H9 (cell line): ENCODE data around the gene RABGAP1L. TPM values are rescaled to one million over a fixed set of nuclear protein-coding genes. Genes with fewer than 3 reads are reported as not detected.

Experiments used
- DNase-seq: peaks from one replicate; pipeline ENCODE4 v3.0.0-alpha.2; 2017
- H2AFZ ChIP-seq: one replicate; pipeline ENCODE4 v1.6.1; 2013; ENCODE audit warnings: mild to moderate bottlenecking, low read length, control low read depth, moderate library complexity
- H2AK5ac ChIP-seq: 2 replicates; pipeline ENCODE4 v1.6.1; 2013; ENCODE audit warnings: low read length, control low read depth, mixed read lengths; ENCODE audit not compliant: insufficient read length
- H2BK120ac ChIP-seq: one replicate; pipeline ENCODE4 v1.6.1; 2013; ENCODE audit warnings: low read depth, mild to moderate bottlenecking, low read length, control low read depth, inconsistent platforms; ENCODE audit not compliant: poor library complexity, severe bottlenecking
- H2BK12ac ChIP-seq: 2 replicates; pipeline ENCODE4 v1.6.1; 2013; ENCODE audit warnings: low read length, control low read depth, mixed read lengths, low read depth; ENCODE audit not compliant: insufficient read length
- H2BK15ac ChIP-seq: 2 replicates; pipeline ENCODE4 v1.6.1; 2013; ENCODE audit warnings: low read depth, low read length, control low read depth
- H2BK20ac ChIP-seq: one replicate; pipeline ENCODE4 v1.6.1; 2013; ENCODE audit warnings: low read depth, mild to moderate bottlenecking, low read length, control low read depth, inconsistent platforms; ENCODE audit not compliant: poor library complexity, severe bottlenecking
- H2BK5ac ChIP-seq: 2 replicates; pipeline ENCODE4 v1.6.1; 2013; ENCODE audit warnings: low read length, control low read depth, mixed read lengths; ENCODE audit not compliant: insufficient read length
- H3K14ac ChIP-seq: 2 replicates; pipeline ENCODE4 v1.6.1; 2013; ENCODE audit warnings: low read length, control low read depth; ENCODE audit not compliant: insufficient read depth
- H3K18ac ChIP-seq: 2 replicates; pipeline ENCODE4 v1.6.1; 2013; ENCODE audit warnings: low read depth, mild to moderate bottlenecking, mixed read lengths, low read length, control low read depth; ENCODE audit not compliant: insufficient read length
- H3K23ac ChIP-seq: 2 replicates; pipeline ENCODE4 v1.6.1; 2013; ENCODE audit warnings: low read length, control low read depth, mixed read lengths, low read depth; ENCODE audit not compliant: insufficient read length
- H3K23me2 ChIP-seq: 2 replicates; pipeline ENCODE4 v1.6.1; 2013; ENCODE audit warnings: low read depth, mild to moderate bottlenecking, mixed read lengths, low read length, control low read depth; ENCODE audit not compliant: insufficient read length, poor library complexity, severe bottlenecking
- H3K27ac ChIP-seq: 2 replicates; pipeline ENCODE4 v1.5.1; 2013; ENCODE audit warnings: low read length, control low read depth, mixed read lengths, low read depth; ENCODE audit not compliant: insufficient read length
- H3K27me3 ChIP-seq: 2 replicates; pipeline ENCODE4 v1.6.1; 2013; ENCODE audit warnings: low read length, control low read depth, inconsistent platforms; ENCODE audit not compliant: insufficient read depth
- H3K4ac ChIP-seq: 2 replicates; pipeline ENCODE4 v1.6.1; 2013; ENCODE audit warnings: low read depth, mild to moderate bottlenecking, control low read depth, inconsistent platforms, low read length, moderate library complexity
- H3K4me1 ChIP-seq: 2 replicates; pipeline ENCODE4 v1.6.1; 2013; ENCODE audit warnings: low read length, control low read depth, inconsistent platforms; ENCODE audit not compliant: insufficient read depth
- H3K4me2 ChIP-seq: 2 replicates; pipeline ENCODE4 v1.6.1; 2013; ENCODE audit warnings: low read length, control low read depth, mixed read lengths; ENCODE audit not compliant: insufficient read length, insufficient read depth
- H3K56ac ChIP-seq: 2 replicates; pipeline ENCODE4 v1.6.1; 2013; ENCODE audit warnings: low read depth, mild to moderate bottlenecking, mixed read lengths, low read length, control low read depth; ENCODE audit not compliant: insufficient read length
- H3K79me1 ChIP-seq: 2 replicates; pipeline ENCODE4 v1.6.1; 2013; ENCODE audit warnings: low read depth, mild to moderate bottlenecking, moderate library complexity, low read length, control low read depth, inconsistent platforms; ENCODE audit not compliant: insufficient read depth, poor library complexity, severe bottlenecking
- H3K79me2 ChIP-seq: 2 replicates; pipeline ENCODE4 v1.6.1; 2013; ENCODE audit warnings: low read length, control low read depth, inconsistent platforms; ENCODE audit not compliant: insufficient read depth
- H3K9ac ChIP-seq: 2 replicates; pipeline ENCODE4 v1.6.1; 2013; ENCODE audit warnings: low read length, control low read depth, mixed read lengths; ENCODE audit not compliant: insufficient read length; ENCODE audit errors: extremely low read depth
- H3K9me3 ChIP-seq: one replicate; pipeline ENCODE4 v1.6.1; 2013; ENCODE audit warnings: low read depth, low read length, inconsistent platforms; ENCODE audit not compliant: control insufficient read depth
- H3T11ph ChIP-seq: one replicate; pipeline ENCODE4 v1.6.1; 2013; ENCODE audit warnings: mild to moderate bottlenecking, low read length, control low read depth, inconsistent platforms
- H4K20me1 ChIP-seq: one replicate; pipeline ENCODE4 v1.6.1; 2013; ENCODE audit not compliant: control insufficient read depth, insufficient read length, insufficient read depth
- H4K5ac ChIP-seq: 2 replicates; pipeline ENCODE4 v1.6.1; 2013; ENCODE audit warnings: low read depth, mild to moderate bottlenecking, mixed read lengths, low read length, control low read depth; ENCODE audit not compliant: insufficient read length
- H4K8ac ChIP-seq: replicated peaks from 2 replicates; pipeline ENCODE4 v1.6.1; 2013; ENCODE audit warnings: low read length, control low read depth, mixed read lengths, low read depth; ENCODE audit not compliant: insufficient read length
- H4K91ac ChIP-seq: 2 replicates; pipeline ENCODE4 v1.6.1; 2013; ENCODE audit warnings: low read depth, mild to moderate bottlenecking, moderate library complexity, mixed read lengths, low read length, control low read depth; ENCODE audit not compliant: insufficient read length
- H3K27ac Mint-ChIP-seq, 3 experiments: 2 replicates in 2 of 3; 3 replicates in 1 of 3; pipeline ENCODE4 v1.8.0; 2020 to 2021; ENCODE audit warnings: mixed read lengths in 3 of 3, mild to moderate bottlenecking in 1 of 3, moderate library complexity in 1 of 3
- H3K27me3 Mint-ChIP-seq: 2 replicates; pipeline ENCODE4 v1.8.0; 2021; ENCODE audit warnings: low read depth, mild to moderate bottlenecking, moderate library complexity, mixed read lengths
- H3K36me3 Mint-ChIP-seq, 3 experiments: 2 replicates in 2 of 3; 3 replicates in 1 of 3; pipeline ENCODE4 v1.8.0; 2020 to 2021; ENCODE audit warnings: low read depth in 3 of 3, mixed read lengths in 3 of 3; ENCODE audit not compliant: insufficient read depth in 1 of 3
- H3K4me1 Mint-ChIP-seq, 2 experiments: 2 replicates each; pipeline ENCODE4 v1.8.0; 2020; ENCODE audit warnings: mixed read lengths in 2 of 2
- H3K4me3 Mint-ChIP-seq, 2 experiments: 2 replicates in 1 of 2; 3 replicates in 1 of 2; pipeline ENCODE4 v1.8.0; 2020 to 2021; ENCODE audit warnings: mild to moderate bottlenecking in 2 of 2, mixed read lengths in 2 of 2, moderate library complexity in 1 of 2
- H3K9me3 Mint-ChIP-seq, 2 experiments: 2 replicates in 1 of 2; 3 replicates in 1 of 2; pipeline ENCODE4 v1.8.0; 2020; ENCODE audit warnings: mild to moderate bottlenecking in 2 of 2, mixed read lengths in 2 of 2, moderate library complexity in 1 of 2
- CTCF ChIP-seq: fragments of 200-600 bp; sonication (generic); conservative IDR thresholded peaks from 3 replicates; pipeline ENCODE4 v1.8.0; 2021; ENCODE audit warnings: antibody characterized with exemption, mild to moderate bottlenecking
- total RNA-seq: library from RNA; stranded (reverse); gene quantifications from 2 replicates; pipeline ENCODE4 v1.2.1, GENCODE V29; 2021

The RABGAP1L gene
- total RNA-seq, 1 experiment from 2014 or later: 147 TPM

GRCh38 chr1:174568551-174568950 lies 409.2 kb downstream of the RABGAP1L start:
- Mint-ChIP-seq H3K4me1 (peaks cover 9 to 10% of the 10 kb centered on the region in 2 experiments), H3K27me3 (no peaks in the 10 kb centered on the region), H3K4me3 (no peak overlapping the region), H3K9me3 (peaks cover 0 to 4% of the 10 kb centered on the region in 2 experiments; a peak in 1 of 5 replicates), H3K27ac (peak overlapping the region in 1 of 3 experiments; percentile 9; a peak in 2 of 7 replicates), H3K36me3 (no peaks in the 10 kb centered on the region)
- Histone ChIP-seq H2BK15ac (no peak overlapping the region), H4K5ac (no peak overlapping the region), H3K14ac (no peak overlapping the region), H3K18ac (no peak overlapping the region), H2AFZ (no peak overlapping the region), H3K4me2 (no peak overlapping the region), H3K79me2 (no peaks in the 10 kb centered on the region), H4K20me1 (no peaks in the 10 kb centered on the region), H2BK20ac (no peak overlapping the region), H2AK5ac (no peak overlapping the region), H3K27me3 (no peaks in the 10 kb centered on the region), H4K8ac (no peak overlapping the region), H3K4ac (no peak overlapping the region), H3K4me1 (peaks cover 3% of the 10 kb centered on the region), H2BK12ac (no peak overlapping the region), H2BK120ac (no peak overlapping the region), H3K56ac (no peak overlapping the region), H3K9me3 (no peaks in the 10 kb centered on the region), H2BK5ac (no peak overlapping the region), H3K23me2 (no peaks in the 10 kb centered on the region), H3K27ac (no peak overlapping the region), H3K23ac (no peak overlapping the region), H3T11ph (no peak overlapping the region), H4K91ac (no peak overlapping the region), H3K79me1 (no peaks in the 10 kb centered on the region), H3K9ac (no peak overlapping the region)
- no peak for TF ChIP-seq CTCF
- DNase-seq: no peak
